ENCODE measurements around the gene LEKR1.
A peak's percentile ranks its signal among the peaks of the same experiment; 100 is the strongest.
"Not testable (repeated sequence)": the region's sequence is repeated elsewhere in the genome, so short reads cannot be mapped to it uniquely, and the experiment has no call there.

LEKR1 gene

GRCh38 chr3:156910022-156910421 is 83.9 kb downstream of the LEKR1 start:
- no peak for FAIRE-seq

- FAIRE-seq, result peak; percentile 13
Measured at GRCh38 chr3:156910831-156911230, 84.7 kb downstream of the LEKR1 start.

GRCh38 chr3:156914300-156914699 is 88.1 kb downstream of the LEKR1 start:
- FAIRE-seq, result not testable (repeated sequence)

- FAIRE-seq, result no peak
Measured at GRCh38 chr3:156915372-156915771, 89.2 kb downstream of the LEKR1 start.

GRCh38 chr3:156918746-156919145 is 92.6 kb downstream of the LEKR1 start:
- no peak for FAIRE-seq

- no peak for FAIRE-seq
Measured at GRCh38 chr3:156919818-156920217, 93.7 kb downstream of the LEKR1 start.

GRCh38 chr3:156920399-156920798 is 94.2 kb downstream of the LEKR1 start:
- no peak for FAIRE-seq

- FAIRE-seq, result no peak
Measured at GRCh38 chr3:156923349-156923748, 97.2 kb downstream of the LEKR1 start.

- no peak for FAIRE-seq
Measured at GRCh38 chr3:156938724-156939123, 112.6 kb downstream of the LEKR1 start.

GRCh38 chr3:156939315-156939714 is 113.2 kb downstream of the LEKR1 start:
- FAIRE-seq, result no peak

GRCh38 chr3:156941311-156941710 is 115.2 kb downstream of the LEKR1 start:
- no peak for FAIRE-seq

- no peak for FAIRE-seq
Measured at GRCh38 chr3:156948402-156949210, 122.5 kb downstream of the LEKR1 start.

GRCh38 chr3:156952011-156952410 is 125.9 kb downstream of the LEKR1 start:
- no peak for FAIRE-seq

GRCh38 chr3:156957715-156958114 is 131.6 kb downstream of the LEKR1 start:
- no peak for FAIRE-seq

GRCh38 chr3:156963096-156963495 is 136.9 kb downstream of the LEKR1 start:
- FAIRE-seq, result no peak

GRCh38 chr3:156964577-156964976 is 138.4 kb downstream of the LEKR1 start:
- no peak for FAIRE-seq

GRCh38 chr3:156966349-156966748 is 140.2 kb downstream of the LEKR1 start:
- FAIRE-seq, result not testable (repeated sequence)

GRCh38 chr3:156973954-156974353 is 147.8 kb downstream of the LEKR1 start:
- no peak for FAIRE-seq

GRCh38 chr3:156974931-156975330 is 148.8 kb downstream of the LEKR1 start:
- no peak for FAIRE-seq

- FAIRE-seq, result no peak
Measured at GRCh38 chr3:156975721-156976120, 149.6 kb downstream of the LEKR1 start.

GRCh38 chr3:156976933-156977332 is 150.8 kb downstream of the LEKR1 start:
- FAIRE-seq, result no peak

- FAIRE-seq, result no peak
Measured at GRCh38 chr3:156978481-156978961, 152.4 kb downstream of the LEKR1 start.

- no peak for FAIRE-seq
Measured at GRCh38 chr3:156981005-156981404, 154.9 kb downstream of the LEKR1 start.

GRCh38 chr3:156983559-156983958 is 157.4 kb downstream of the LEKR1 start:
- no peak for FAIRE-seq

GRCh38 chr3:156985711-156986110 is 159.6 kb downstream of the LEKR1 start:
- FAIRE-seq, result no peak

All from G401.6 (cell line).